Esophagus muscularis mucosa (tissue), 3 donors: ENCODE measurements around the gene KRR1.

Experiments used
- CTCF ChIP-seq, 3 experiments: fragments of 200-600 bp in 2 of 3; fragments of 450-650 bp in 1 of 3; sonication (generic) in 2 of 3; IDR thresholded peaks; one replicate each; pipeline ENCODE4 v1.5.1; 2017 to 2019; ENCODE audit warnings: antibody characterized with exemption in 3 of 3, mild to moderate bottlenecking in 2 of 3, moderate library complexity in 1 of 3
- POLR2AphosphoS5 ChIP-seq, 2 donors: sonication (generic); formaldehyde crosslinking; IDR thresholded peaks; one replicate each; pipeline ENCODE4 v1.6.1; 2017; ENCODE audit warnings: antibody characterized with exemption in 2 of 2

GRCh38 chr12:75443709-75444108 lies 67.7 kb downstream of the KRR1 start:
- TF ChIP-seq POLR2AphosphoS5 (IDR thresholded peaks at IDR 0.05) (no peak), CTCF (IDR thresholded peaks at IDR 0.05) (no peak)
